Endothelial cell of umbilical vein (primary cell): Measurements from ENCODE around the gene ADAT3.

Experiments
- GATA2 ChIP-seq: IDR thresholded peaks from 2 replicates; pipeline ENCODE4 v1.7.0; 2011; ENCODE audit warnings: low read depth, mild to moderate bottlenecking, moderate library complexity, mixed read lengths, low read length; ENCODE audit not compliant: insufficient read length, insufficient read depth
- POLR2A ChIP-seq: IDR thresholded peaks from 2 replicates; pipeline ENCODE4 v1.6.1; 2012; ENCODE audit warnings: low read depth, mild to moderate bottlenecking, control low read depth, low read length
- TF ChIP-seq, protein P1 (sequence below), 2 donors: IDR thresholded peaks; 1 replicate in 1 of 2; 2 replicates in 1 of 2; pipeline ENCODE4 v1.5.1; 2011; ENCODE audit warnings: low read length in 2 of 2, mild to moderate bottlenecking in 2 of 2, moderate library complexity in 2 of 2, control low read depth in 1 of 2, inconsistent platforms in 1 of 2, low read depth in 1 of 2; ENCODE audit not compliant: insufficient read depth in 1 of 2; ENCODE audit errors: extremely low read depth in 1 of 2

- no peak for TF ChIP-seq POLR2A
- TF ChIP-seq, protein P1, sequence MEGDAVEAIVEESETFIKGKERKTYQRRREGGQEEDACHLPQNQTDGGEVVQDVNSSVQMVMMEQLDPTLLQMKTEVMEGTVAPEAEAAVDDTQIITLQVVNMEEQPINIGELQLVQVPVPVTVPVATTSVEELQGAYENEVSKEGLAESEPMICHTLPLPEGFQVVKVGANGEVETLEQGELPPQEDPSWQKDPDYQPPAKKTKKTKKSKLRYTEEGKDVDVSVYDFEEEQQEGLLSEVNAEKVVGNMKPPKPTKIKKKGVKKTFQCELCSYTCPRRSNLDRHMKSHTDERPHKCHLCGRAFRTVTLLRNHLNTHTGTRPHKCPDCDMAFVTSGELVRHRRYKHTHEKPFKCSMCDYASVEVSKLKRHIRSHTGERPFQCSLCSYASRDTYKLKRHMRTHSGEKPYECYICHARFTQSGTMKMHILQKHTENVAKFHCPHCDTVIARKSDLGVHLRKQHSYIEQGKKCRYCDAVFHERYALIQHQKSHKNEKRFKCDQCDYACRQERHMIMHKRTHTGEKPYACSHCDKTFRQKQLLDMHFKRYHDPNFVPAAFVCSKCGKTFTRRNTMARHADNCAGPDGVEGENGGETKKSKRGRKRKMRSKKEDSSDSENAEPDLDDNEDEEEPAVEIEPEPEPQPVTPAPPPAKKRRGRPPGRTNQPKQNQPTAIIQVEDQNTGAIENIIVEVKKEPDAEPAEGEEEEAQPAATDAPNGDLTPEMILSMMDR (IDR thresholded peaks at IDR 0.05; ENCODE audit: extremely low read depth in 1 of 2, insufficient read depth in 1 of 2, low read depth in 1 of 2, low read length in 2 of 2): no peak
- TF ChIP-seq GATA2: no peak
Measured at GRCh38 chr19:1880611-1881392, 24.4 kb upstream of the ADAT3 start.
